B cell (primary cell): ENCODE measurements around the gene SLC35G3. TPM values are rescaled to one million over a fixed set of nuclear protein-coding genes. Genes with fewer than 3 reads are reported as not detected.

ENCODE experiments used
- ATAC-seq: fragments of 200-7000 bp; cut with Tn5 transposase; one replicate; pipeline ENCODE4 v1.10.0; 2021; ENCODE audit warnings: low read depth, mild to moderate bottlenecking, moderate number of reproducible peaks, moderate library complexity
- CTCF ChIA-PET: fragments of 350-600 bp; sonication (Branson Sonifier 250); formaldehyde crosslinking; loops from one replicate; lab custom pipeline; 2021; ENCODE audit warnings: antibody characterized with exemption, inconsistent platforms; lab: Charles Lee
- POLR2A ChIA-PET: fragments of 350-600 bp; sonication (Branson Sonifier 250); formaldehyde crosslinking; loops from one replicate; lab custom pipeline; 2021; ENCODE audit warnings: antibody characterized with exemption; lab: Charles Lee
- DNase-seq: peaks from one replicate; pipeline ENCODE4 v3.0.0; 2013
- H2AFZ ChIP-seq: 2 replicates; pipeline ENCODE4 v1.6.1; 2012; ENCODE audit warnings: mild to moderate bottlenecking, low read depth, low read length; ENCODE audit not compliant: insufficient read depth, poor library complexity, severe bottlenecking
- H3K27ac ChIP-seq, 2 donors: 1 replicate in 1 of 2; 2 replicates in 1 of 2; pipeline ENCODE4 v1.5.1; 2012 to 2013; ENCODE audit warnings: low read length in 2 of 2, mild to moderate bottlenecking in 2 of 2, moderate library complexity in 1 of 2
- H3K27me3 ChIP-seq, 4 experiments: fragments of 200-600 bp in 1 of 4; sonication (generic) in 1 of 4; replicated peaks in 1 of 4; 1 replicate in 2 of 4; 2 replicates in 2 of 4; pipeline versions ENCODE4 v1.6.1 to v1.7.0; 2013 to 2016; ENCODE audit warnings: low read length in 3 of 4, mild to moderate bottlenecking in 2 of 4, mixed read lengths in 1 of 4, moderate library complexity in 1 of 4; ENCODE audit not compliant: insufficient read depth in 4 of 4, control insufficient read depth in 3 of 4; ENCODE audit errors: control extremely low read depth in 1 of 4
- H3K36me3 ChIP-seq, 2 experiments: replicated peaks in 1 of 2; 1 replicate in 1 of 2; 2 replicates in 1 of 2; pipeline versions ENCODE4 v1.6.1 to v1.7.1; 2013; ENCODE audit warnings: low read length in 1 of 2; ENCODE audit not compliant: insufficient read depth in 2 of 2, control insufficient read depth in 1 of 2; ENCODE audit errors: control extremely low read depth in 1 of 2, extremely low read depth in 1 of 2
- H3K4me1 ChIP-seq, 2 donors: fragments of 200-600 bp in 1 of 2; sonication (generic) in 1 of 2; 1 replicate in 1 of 2; 2 replicates in 1 of 2; pipeline versions ENCODE4 v1.5.1 to v1.6.1; 2013 to 2017; ENCODE audit warnings: low read length in 2 of 2; ENCODE audit not compliant: control insufficient read depth in 2 of 2, insufficient read depth in 2 of 2
- H3K4me2 ChIP-seq: replicated peaks from 2 replicates; pipeline ENCODE3; 2012; ENCODE audit warnings: mild to moderate bottlenecking, low read depth, low read length; ENCODE audit not compliant: poor library complexity, severe bottlenecking
- H3K4me3 ChIP-seq, 5 experiments: fragments of 200-600 bp in 1 of 5; sonication (generic) in 1 of 5; 1 replicate in 3 of 5; 2 replicates in 2 of 5; pipeline versions ENCODE4 v1.5.1 to v1.7.0; 2011 to 2016; ENCODE audit warnings: low read length in 4 of 5, mild to moderate bottlenecking in 4 of 5, low read depth in 2 of 5, control low read depth in 1 of 5, moderate library complexity in 1 of 5; ENCODE audit not compliant: insufficient read depth in 1 of 5; ENCODE audit errors: control extremely low read depth in 1 of 5, extremely low read depth in 1 of 5
- H3K79me2 ChIP-seq: fragments of 200-600 bp; sonication (generic); one replicate; pipeline ENCODE4 v1.6.0; 2016; ENCODE audit warnings: low read length; ENCODE audit not compliant: control insufficient read depth, insufficient read depth
- H3K9ac ChIP-seq: fragments of 200-600 bp; sonication (generic); 2 replicates; pipeline ENCODE4 v1.6.1; 2017; ENCODE audit warnings: mild to moderate bottlenecking, low read length, moderate library complexity
- H3K9me3 ChIP-seq, 3 donors: one replicate each; pipeline versions ENCODE4 v1.6.1 to v1.7.1; 2013; ENCODE audit warnings: low read length in 2 of 3; ENCODE audit not compliant: control insufficient read depth in 2 of 3, insufficient read depth in 1 of 3; ENCODE audit errors: control extremely low read depth in 1 of 3
- H4K20me1 ChIP-seq: 2 replicates; pipeline ENCODE4 v1.6.0; 2012; ENCODE audit warnings: mild to moderate bottlenecking, low read length; ENCODE audit not compliant: insufficient read depth, control insufficient read depth, poor library complexity, severe bottlenecking
- H3K27ac Mint-ChIP-seq: one replicate; pipeline ENCODE4 v1.8.0; 2021; ENCODE audit warnings: mixed read lengths
- H3K27me3 Mint-ChIP-seq: one replicate; pipeline ENCODE4 v1.8.0; 2021; ENCODE audit warnings: mixed read lengths
- H3K4me1 Mint-ChIP-seq: one replicate; pipeline ENCODE4 v1.8.0; 2021; ENCODE audit warnings: mixed read lengths
- H3K4me3 Mint-ChIP-seq: one replicate; pipeline ENCODE4 v1.8.0; 2021; ENCODE audit warnings: mixed read lengths
- H3K9me3 Mint-ChIP-seq: one replicate; pipeline ENCODE4 v1.8.0; 2022; ENCODE audit warnings: mixed read lengths; ENCODE audit not compliant: insufficient read depth
- EZH2 ChIP-seq: IDR thresholded peaks from 2 replicates; pipeline ENCODE4 v1.6.1; 2012; ENCODE audit warnings: borderline replicate concordance, low read depth, mild to moderate bottlenecking, moderate library complexity, low read length; ENCODE audit not compliant: insufficient read depth, poor library complexity, severe bottlenecking
- WGBS: methylation state at CpG from one replicate; pipeline ENCODE4 v1.1.5; 2013; ENCODE audit warnings: missing lambda C conversion rate; ENCODE audit not compliant: insufficient coverage; 5-methylcytosine and 5-hydroxymethylcytosine counted together
- intact Hi-C: fragments of 100-400 bp; cut with micrococcal nuclease; formaldehyde crosslinking; loops from one replicate; pipeline ENCODE4 v1.10.0; 2022
- polyA plus RNA-seq: library from polyadenylated mRNA; depleted of rRNA; stranded (reverse); fragments of >200 nt; gene quantifications from 2 replicates; pipeline ENCODE4 v1.2.3, GENCODE V29; 2012
- total RNA-seq, 2 donors: library from RNA; stranded (reverse); fragments of 120-200 nt in 1 of 2; gene quantifications; 1 replicate in 1 of 2; 2 replicates in 1 of 2; pipeline versions ENCODE4 v1.2.3 to v1.2.4, GENCODE V29; 2013 to 2022
- TF ChIP-seq, protein P1 (sequence below): fragments of 200-600 bp; IDR thresholded peaks from one replicate; pipeline ENCODE4 v1.8.0; 2022; ENCODE audit warnings: antibody characterized with exemption, mild to moderate bottlenecking

Gene SLC35G3
- total and polyA plus RNA-seq, 2 donors (not counting 1 experiment from before 2014, with no cell fraction given), result not detected

GRCh38 chr17:35162755-35163154, 31.4 kb downstream of the SLC35G3 start:
- Histone ChIP-seq H4K20me1 (no peaks in the 10 kb centered on the region), H2AFZ (no peak overlapping the region), H3K79me2 (no peaks in the 10 kb centered on the region), H3K4me2 (no peak overlapping the region), H3K4me3 (no peak overlapping the region), H3K36me3 (no peaks in the 10 kb centered on the region), H3K9me3 (no peaks in the 10 kb centered on the region), H3K27ac (no peak overlapping the region), H3K9ac (no peak overlapping the region), H3K27me3 (peaks cover 0 to 24% (median 11%) of the 10 kb centered on the region in 4 experiments), H3K4me1 (no peaks in the 10 kb centered on the region)
- ATAC-seq (no peak), DNase-seq (no peak)
- H3K9me3 Mint-ChIP-seq, result no peaks in the 10 kb centered on the region
- ChIA-PET POLR2A (no interaction called here), CTCF (interaction anchor here (1.0 kb wide), 1 partner anchor 584 kb away, joined by 3 read pairs; no protein-coding TSS in a partner anchor)
- WGBS, result 97% methylated on average over 3 of the region's 4 CpGs
- no peak overlapping the region for H3K4me3 Mint-ChIP-seq
- H3K27ac Mint-ChIP-seq, result no peak overlapping the region
- intact Hi-C loops, result no loop called here
- no peak for TF ChIP-seq EZH2
- TF ChIP-seq, protein P1, sequence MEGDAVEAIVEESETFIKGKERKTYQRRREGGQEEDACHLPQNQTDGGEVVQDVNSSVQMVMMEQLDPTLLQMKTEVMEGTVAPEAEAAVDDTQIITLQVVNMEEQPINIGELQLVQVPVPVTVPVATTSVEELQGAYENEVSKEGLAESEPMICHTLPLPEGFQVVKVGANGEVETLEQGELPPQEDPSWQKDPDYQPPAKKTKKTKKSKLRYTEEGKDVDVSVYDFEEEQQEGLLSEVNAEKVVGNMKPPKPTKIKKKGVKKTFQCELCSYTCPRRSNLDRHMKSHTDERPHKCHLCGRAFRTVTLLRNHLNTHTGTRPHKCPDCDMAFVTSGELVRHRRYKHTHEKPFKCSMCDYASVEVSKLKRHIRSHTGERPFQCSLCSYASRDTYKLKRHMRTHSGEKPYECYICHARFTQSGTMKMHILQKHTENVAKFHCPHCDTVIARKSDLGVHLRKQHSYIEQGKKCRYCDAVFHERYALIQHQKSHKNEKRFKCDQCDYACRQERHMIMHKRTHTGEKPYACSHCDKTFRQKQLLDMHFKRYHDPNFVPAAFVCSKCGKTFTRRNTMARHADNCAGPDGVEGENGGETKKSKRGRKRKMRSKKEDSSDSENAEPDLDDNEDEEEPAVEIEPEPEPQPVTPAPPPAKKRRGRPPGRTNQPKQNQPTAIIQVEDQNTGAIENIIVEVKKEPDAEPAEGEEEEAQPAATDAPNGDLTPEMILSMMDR, result no peak
- no peaks in the 10 kb centered on the region for H3K4me1 Mint-ChIP-seq
- H3K27me3 Mint-ChIP-seq, result peaks cover 57% of the 10 kb centered on the region

- no peak for DNase-seq
Observed at GRCh38 chr17:35161281-35161761, 32.9 kb downstream of the SLC35G3 start.

More at GRCh38 chr17:35161281-35161761, 32.9 kb downstream of the SLC35G3 start:
- Histone ChIP-seq H3K9me3 (no peaks in the 10 kb centered on the region), H3K9ac (no peak overlapping the region), H3K27me3 (peaks cover 0 to 22% (median 11%) of the 10 kb centered on the region in 4 experiments), H4K20me1 (no peaks in the 10 kb centered on the region), H3K36me3 (no peaks in the 10 kb centered on the region), H3K4me1 (no peaks in the 10 kb centered on the region), H3K27ac (no peak overlapping the region), H2AFZ (no peak overlapping the region), H3K79me2 (no peaks in the 10 kb centered on the region), H3K4me3 (no peak overlapping the region), H3K4me2 (no peak overlapping the region)
- no peak overlapping the region for H3K4me3 Mint-ChIP-seq
- TF ChIP-seq EZH2, result no peak
- TF ChIP-seq, protein P1, result no peak
- no peaks in the 10 kb centered on the region for H3K4me1 Mint-ChIP-seq
- peaks cover 55% of the 10 kb centered on the region for H3K27me3 Mint-ChIP-seq
- ChIA-PET POLR2A (no interaction called here), CTCF (no interaction called here)
- H3K27ac Mint-ChIP-seq, result no peak overlapping the region
- no peaks in the 10 kb centered on the region for H3K9me3 Mint-ChIP-seq
- intact Hi-C loops, result no loop called here
- 53% methylated on average over 3 of the region's 3 CpGs for WGBS
- no peak for ATAC-seq
